MG63 (cell line): Measurements from ENCODE around the gene ASIC4. TPM values are rescaled to one million over a fixed set of nuclear protein-coding genes. Genes with fewer than 3 reads are reported as not detected.

ENCODE experiments used
- DNase-seq: peaks from one replicate; pipeline ENCODE4 v3.0.0-alpha.2; 2020
- H3K27me3 ChIP-seq: fragments of 250-450 bp; sonication (Bioruptor Pico); 2 replicates; pipeline ENCODE4 v1.5.1; 2020; ENCODE audit warnings: mild to moderate bottlenecking, moderate library complexity
- H3K36me3 ChIP-seq: fragments of 250-450 bp; sonication (Bioruptor Pico); 2 replicates; pipeline ENCODE4 v1.5.1; 2020; ENCODE audit warnings: mild to moderate bottlenecking, moderate library complexity
- H3K4me3 ChIP-seq: fragments of 250-450 bp; sonication (Bioruptor Pico); 2 replicates; pipeline ENCODE4 v1.5.1; 2020; ENCODE audit warnings: mild to moderate bottlenecking, moderate library complexity
- H3K9me3 ChIP-seq: fragments of 250-450 bp; sonication (Bioruptor Pico); 2 replicates; pipeline ENCODE4 v1.5.1; 2020; ENCODE audit warnings: mild to moderate bottlenecking, moderate library complexity
- total RNA-seq: library from RNA; depleted of rRNA; stranded (reverse); fragments of >200 nt; shearing (Covaris generic); gene quantifications from 2 replicates; pipeline ENCODE4 v1.2.3, GENCODE V29; 2014; ENCODE audit warnings: low replicate concordance

The ASIC4 gene
- total RNA-seq, 1 experiment from 2014 or later: not detected

GRCh38 chr2:219475697-219476651 is 38.3 kb upstream of the ASIC4 start:
- H3K27me3 ChIP-seq: no peaks in the 10 kb centered on the region
- DNase-seq: peak; percentile 42
- H3K36me3 ChIP-seq: no peaks in the 10 kb centered on the region

DNA sequence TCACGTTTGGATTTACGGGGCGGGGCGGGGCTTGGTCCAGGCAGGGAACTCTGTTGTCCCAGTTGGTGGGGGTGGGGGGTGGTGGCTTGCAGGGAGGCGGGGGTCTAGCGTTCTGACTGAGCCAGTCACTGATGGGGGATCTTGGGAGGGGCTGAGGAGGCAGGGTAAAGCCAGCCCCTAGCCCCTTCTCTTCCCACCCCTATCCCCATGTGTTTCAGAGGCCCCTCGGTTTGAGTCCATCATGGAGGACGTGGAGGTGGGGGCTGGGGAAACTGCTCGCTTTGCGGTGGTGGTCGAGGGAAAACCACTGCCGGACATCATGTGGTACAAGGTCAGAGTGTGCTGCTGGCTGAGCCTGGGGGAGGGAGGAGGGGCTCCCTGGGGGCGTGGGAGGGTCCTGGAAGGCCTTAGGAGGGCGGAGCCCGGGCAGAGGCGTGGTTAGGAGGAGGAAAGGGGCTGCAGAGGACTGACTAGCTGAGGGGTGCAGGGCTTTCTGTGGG is 37.6 kb upstream of the ASIC4 start:
- H3K9me3 ChIP-seq: no peaks in the 10 kb centered on the region
- no peak overlapping the region for H3K4me3 ChIP-seq
- no peaks in the 10 kb centered on the region for H3K36me3 ChIP-seq
- DNase-seq: no peak
- H3K27me3 ChIP-seq: no peaks in the 10 kb centered on the region

More at GRCh38 chr2:219475697-219476651, 38.3 kb upstream of the ASIC4 start:
- no peaks in the 10 kb centered on the region for H3K9me3 ChIP-seq
- H3K4me3 ChIP-seq: no peak overlapping the region

GRCh38 chr2:219477179-219477578 is 37.1 kb upstream of the ASIC4 start:
- Histone ChIP-seq H3K9me3 (no peaks in the 10 kb centered on the region), H3K27me3 (no peaks in the 10 kb centered on the region), H3K4me3 (no peak overlapping the region), H3K36me3 (no peaks in the 10 kb centered on the region)
- DNase-seq: no peak

GRCh38 chr2:219477815-219478214 is 36.5 kb upstream of the ASIC4 start:
- Histone ChIP-seq H3K36me3 (no peaks in the 10 kb centered on the region), H3K27me3 (no peaks in the 10 kb centered on the region), H3K4me3 (no peak overlapping the region), H3K9me3 (no peaks in the 10 kb centered on the region)
- no peak for DNase-seq

GRCh38 chr2:219478916-219479315 is 35.4 kb upstream of the ASIC4 start:
- DNase-seq: no peak
- H3K4me3 ChIP-seq: no peak overlapping the region

GRCh38 chr2:219480004-219480403 is 34.3 kb upstream of the ASIC4 start:
- no peaks in the 10 kb centered on the region for H3K36me3 ChIP-seq
- H3K27me3 ChIP-seq: no peaks in the 10 kb centered on the region
- no peaks in the 10 kb centered on the region for H3K9me3 ChIP-seq
- no peak overlapping the region for H3K4me3 ChIP-seq
- no peak for DNase-seq

More at GRCh38 chr2:219478916-219479315, 35.4 kb upstream of the ASIC4 start:
- no peaks in the 10 kb centered on the region for H3K9me3 ChIP-seq
- no peaks in the 10 kb centered on the region for H3K36me3 ChIP-seq
- H3K27me3 ChIP-seq: no peaks in the 10 kb centered on the region

DNA sequence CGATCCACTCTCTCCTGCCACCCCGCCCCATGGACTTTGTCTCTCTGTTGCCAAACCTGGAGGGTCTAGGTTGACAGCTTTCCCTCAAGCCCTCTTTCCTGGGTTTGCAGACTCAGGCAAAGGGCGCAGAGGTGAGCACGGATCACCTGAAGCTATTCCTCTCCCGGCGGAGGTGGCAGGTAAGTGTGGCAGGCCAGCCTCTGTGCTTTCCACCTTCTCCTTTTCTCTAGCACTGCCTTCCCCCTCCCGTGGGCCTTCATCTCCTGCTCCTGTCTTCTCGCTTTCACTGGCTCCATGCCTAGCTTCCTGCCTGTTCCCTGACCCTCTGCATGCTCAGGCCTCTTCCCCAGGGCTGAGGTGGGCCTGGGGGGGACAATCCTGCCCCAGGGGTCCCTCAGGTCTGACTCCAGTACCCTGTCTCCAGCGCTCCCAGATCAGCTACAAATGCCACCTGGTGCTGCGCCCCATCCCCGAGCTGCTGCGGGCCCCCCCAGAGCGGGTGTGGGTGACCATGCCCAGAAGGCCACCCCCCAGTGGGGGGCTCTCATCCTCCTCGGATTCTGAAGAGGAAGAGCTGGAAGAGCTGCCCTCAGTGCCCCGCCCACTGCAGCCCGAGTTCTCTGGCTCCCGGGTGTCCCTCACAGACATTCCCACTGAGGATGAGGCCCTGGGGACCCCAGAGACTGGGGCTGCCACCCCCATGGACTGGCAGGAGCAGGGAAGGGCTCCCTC is 31.4 kb upstream of the ASIC4 start:
- no peaks in the 10 kb centered on the region for H3K9me3 ChIP-seq
- no peaks in the 10 kb centered on the region for H3K27me3 ChIP-seq
- H3K36me3 ChIP-seq: no peaks in the 10 kb centered on the region
- DNase-seq: no peak
- H3K4me3 ChIP-seq: no peak overlapping the region

GRCh38 chr2:219483451-219484342 is 30.6 kb upstream of the ASIC4 start:
- no peak for DNase-seq
- Histone ChIP-seq H3K27me3 (no peaks in the 10 kb centered on the region), H3K9me3 (no peaks in the 10 kb centered on the region), H3K4me3 (no peak overlapping the region), H3K36me3 (no peaks in the 10 kb centered on the region)

- DNase-seq: no peak
- Histone ChIP-seq H3K27me3 (no peaks in the 10 kb centered on the region), H3K9me3 (no peaks in the 10 kb centered on the region), H3K4me3 (no peak overlapping the region), H3K36me3 (no peaks in the 10 kb centered on the region)
Observed at GRCh38 chr2:219484343-219485200, 29.7 kb upstream of the ASIC4 start.

GRCh38 chr2:219485201-219485580 is 29.1 kb upstream of the ASIC4 start:
- H3K4me3 ChIP-seq: no peak overlapping the region
- no peaks in the 10 kb centered on the region for H3K36me3 ChIP-seq
- no peak for DNase-seq
- H3K9me3 ChIP-seq: no peaks in the 10 kb centered on the region
- H3K27me3 ChIP-seq: no peaks in the 10 kb centered on the region

- no peaks in the 10 kb centered on the region for H3K36me3 ChIP-seq
- H3K9me3 ChIP-seq: no peaks in the 10 kb centered on the region
- no peak overlapping the region for H3K4me3 ChIP-seq
- H3K27me3 ChIP-seq: no peaks in the 10 kb centered on the region
- DNase-seq: no peak
Observed at GRCh38 chr2:219486380-219486959, 27.8 kb upstream of the ASIC4 start.

DNA sequence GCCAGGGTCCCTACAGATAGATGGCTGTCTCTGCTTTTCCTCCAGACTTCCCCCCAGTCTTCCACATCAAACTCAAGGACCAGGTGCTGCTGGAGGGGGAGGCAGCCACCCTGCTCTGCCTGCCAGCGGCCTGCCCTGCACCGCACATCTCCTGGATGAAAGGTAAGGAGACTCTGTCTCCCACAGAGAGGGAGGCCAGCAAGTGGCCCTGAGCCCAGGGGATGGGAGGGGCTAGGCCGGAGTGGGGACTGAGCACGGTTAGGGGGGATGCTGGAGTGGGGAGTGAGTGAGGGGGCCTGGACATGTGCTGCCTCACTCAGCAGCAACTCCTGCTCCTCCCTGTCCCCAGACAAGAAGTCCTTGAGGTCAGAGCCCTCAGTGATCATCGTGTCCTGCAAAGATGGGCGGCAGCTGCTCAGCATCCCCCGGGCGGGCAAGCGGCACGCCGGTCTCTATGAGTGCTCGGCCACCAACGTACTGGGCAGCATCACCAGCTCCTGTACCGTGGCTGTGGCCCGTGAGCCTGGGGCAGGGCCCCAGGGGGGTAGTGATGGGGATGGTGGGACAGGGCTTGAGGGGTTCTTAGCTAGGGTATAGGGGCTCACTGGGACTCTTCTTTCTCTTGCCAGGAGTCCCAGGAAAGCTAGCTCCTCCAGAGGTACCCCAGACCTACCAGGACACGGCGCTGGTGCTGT is 26.0 kb upstream of the ASIC4 start:
- no peaks in the 10 kb centered on the region for H3K36me3 ChIP-seq
- H3K9me3 ChIP-seq: no peaks in the 10 kb centered on the region
- DNase-seq: no peak
- no peaks in the 10 kb centered on the region for H3K27me3 ChIP-seq
- no peak overlapping the region for H3K4me3 ChIP-seq

DNA sequence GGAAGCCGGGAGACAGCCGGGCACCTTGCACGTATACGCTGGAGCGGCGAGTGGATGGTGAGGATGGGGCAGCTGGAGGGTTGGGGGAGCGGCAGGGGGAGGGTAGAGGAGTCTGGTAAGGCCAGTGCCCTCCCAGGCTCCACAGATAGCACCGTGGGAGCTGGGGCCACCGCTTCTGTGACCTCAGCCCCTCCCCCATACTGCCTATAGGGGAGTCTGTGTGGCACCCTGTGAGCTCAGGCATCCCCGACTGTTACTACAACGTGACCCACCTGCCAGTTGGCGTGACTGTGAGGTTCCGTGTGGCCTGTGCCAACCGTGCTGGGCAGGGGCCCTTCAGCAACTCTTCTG is 25.5 kb upstream of the ASIC4 start:
- Histone ChIP-seq H3K9me3 (no peaks in the 10 kb centered on the region), H3K27me3 (no peaks in the 10 kb centered on the region), H3K4me3 (no peak overlapping the region), H3K36me3 (no peaks in the 10 kb centered on the region)
- no peak for DNase-seq

GRCh38 chr2:219489315-219489714 is 25.0 kb upstream of the ASIC4 start:
- no peaks in the 10 kb centered on the region for H3K9me3 ChIP-seq
- no peak overlapping the region for H3K4me3 ChIP-seq
- no peaks in the 10 kb centered on the region for H3K36me3 ChIP-seq
- H3K27me3 ChIP-seq: no peaks in the 10 kb centered on the region
- no peak for DNase-seq

DNA sequence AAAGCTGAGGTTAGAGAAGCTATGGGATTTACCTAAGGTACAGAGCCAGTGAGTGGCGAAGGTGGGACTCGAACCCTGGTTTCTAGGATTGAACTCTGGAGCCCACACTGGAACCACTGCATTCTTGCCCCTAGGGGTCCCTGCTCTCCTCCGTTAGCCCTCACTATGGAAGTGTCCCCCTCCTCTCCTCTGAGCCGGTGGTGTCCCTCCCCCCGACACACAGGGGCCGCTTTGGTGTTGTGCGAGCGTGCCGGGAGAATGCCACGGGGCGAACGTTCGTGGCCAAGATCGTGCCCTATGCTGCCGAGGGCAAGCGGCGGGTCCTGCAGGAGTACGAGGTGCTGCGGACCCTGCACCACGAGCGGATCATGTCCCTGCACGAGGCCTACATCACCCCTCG is 24.1 kb upstream of the ASIC4 start:
- Histone ChIP-seq H3K9me3 (no peaks in the 10 kb centered on the region), H3K27me3 (no peaks in the 10 kb centered on the region), H3K4me3 (no peak overlapping the region), H3K36me3 (no peaks in the 10 kb centered on the region)
- DNase-seq: no peak
